GM19239 (cell line): Measurements from ENCODE around the gene TMEM219.
"Not testable (repeated sequence)": the region's sequence is repeated elsewhere in the genome, so short reads cannot be mapped to it uniquely, and the experiment has no call there.

Experiments
- DNase-seq: peaks from one replicate; pipeline ENCODE4 v3.0.0; 2011; ENCODE audit warnings: low spot score; ENCODE audit not compliant: insufficient read length
- FAIRE-seq: peaks from 2 replicates; lab custom pipeline; 2011; peaks lifted over from hg19 to GRCh38; lab: Jason Lieb, UNC

TMEM219 gene

DNA sequence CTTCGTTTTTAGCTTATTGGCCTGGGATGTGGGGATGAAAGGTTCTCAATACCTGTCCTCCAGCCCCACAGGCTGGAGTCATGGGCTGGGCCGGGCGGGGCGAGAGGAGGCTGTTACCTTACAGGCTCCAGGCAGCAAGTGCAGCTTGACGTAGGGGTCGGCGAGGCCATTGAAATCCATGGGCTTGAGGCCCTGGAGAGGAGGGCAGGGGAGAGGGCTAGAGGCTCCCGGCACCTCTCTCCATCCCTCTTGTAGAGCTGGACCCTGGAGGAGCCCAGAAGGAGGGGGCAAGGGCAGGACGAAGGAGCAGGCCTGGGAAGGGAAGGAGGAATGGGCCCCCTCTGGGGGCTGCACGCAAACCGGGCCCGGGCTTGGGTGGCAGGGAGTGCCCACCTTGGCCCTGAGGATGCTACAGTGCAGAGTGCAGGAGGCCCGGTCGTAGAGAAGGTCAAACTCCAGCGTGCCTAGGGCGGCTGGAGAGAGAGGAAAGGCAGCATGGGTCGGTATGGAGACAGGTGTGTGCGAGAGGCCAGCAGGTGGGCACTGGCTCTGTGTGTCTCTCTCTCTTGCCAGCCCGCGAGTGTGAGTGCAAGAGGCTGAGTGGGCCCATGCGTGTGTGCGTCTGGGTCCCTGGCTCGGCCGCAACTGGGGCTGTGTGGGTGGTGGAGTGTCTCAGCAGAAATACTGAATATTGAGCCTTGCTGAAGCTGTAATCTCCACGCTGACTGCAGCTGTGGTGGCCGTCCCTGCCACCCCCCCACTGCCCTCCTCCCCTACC, 47.4 kb downstream of the TMEM219 start:
- FAIRE-seq: no peak
- DNase-seq: no peak

DNA sequence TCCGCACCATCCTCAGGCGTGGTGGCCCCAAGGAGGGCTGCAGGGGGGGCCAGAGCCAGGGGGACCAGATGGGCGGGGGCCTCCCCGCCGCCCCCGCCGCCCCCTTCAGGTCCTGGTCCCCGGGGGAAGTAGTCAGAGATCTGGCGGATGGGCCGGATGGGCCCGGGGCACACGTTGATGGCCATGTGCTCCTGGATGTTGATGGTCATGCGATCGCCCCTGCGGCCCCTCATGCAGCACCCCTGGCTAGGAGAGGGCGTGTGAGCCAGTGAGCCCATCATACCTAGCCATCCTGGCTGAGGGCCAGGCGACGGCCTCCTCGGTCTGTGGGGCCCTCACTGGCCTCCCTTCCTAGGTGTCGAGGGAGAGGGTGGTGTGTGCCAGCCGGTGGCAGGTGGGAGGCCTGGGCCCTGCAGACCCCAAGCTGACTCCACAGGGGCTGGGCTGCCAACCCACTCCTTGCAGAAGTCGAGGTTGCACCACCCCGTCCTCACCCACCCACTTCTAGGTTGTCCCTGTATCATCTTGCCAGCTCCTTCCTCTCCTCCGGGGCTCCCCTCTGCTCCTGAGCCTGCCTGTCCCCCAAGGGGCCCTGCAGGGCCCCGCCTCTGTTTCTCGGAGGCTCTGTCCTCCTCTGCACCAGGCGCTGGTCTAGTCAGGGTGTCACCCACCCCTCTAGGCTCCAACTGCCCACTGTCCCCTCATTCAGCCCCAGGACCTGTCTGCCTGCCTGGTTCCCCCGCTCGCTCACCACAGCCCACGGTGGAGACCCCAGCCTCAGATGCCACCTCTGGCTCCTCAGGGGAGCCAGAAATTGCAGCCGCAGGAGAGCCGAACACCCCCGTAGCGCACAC, 48.3 kb downstream of the TMEM219 start:
- FAIRE-seq (no peak), DNase-seq (no peak)

DNA sequence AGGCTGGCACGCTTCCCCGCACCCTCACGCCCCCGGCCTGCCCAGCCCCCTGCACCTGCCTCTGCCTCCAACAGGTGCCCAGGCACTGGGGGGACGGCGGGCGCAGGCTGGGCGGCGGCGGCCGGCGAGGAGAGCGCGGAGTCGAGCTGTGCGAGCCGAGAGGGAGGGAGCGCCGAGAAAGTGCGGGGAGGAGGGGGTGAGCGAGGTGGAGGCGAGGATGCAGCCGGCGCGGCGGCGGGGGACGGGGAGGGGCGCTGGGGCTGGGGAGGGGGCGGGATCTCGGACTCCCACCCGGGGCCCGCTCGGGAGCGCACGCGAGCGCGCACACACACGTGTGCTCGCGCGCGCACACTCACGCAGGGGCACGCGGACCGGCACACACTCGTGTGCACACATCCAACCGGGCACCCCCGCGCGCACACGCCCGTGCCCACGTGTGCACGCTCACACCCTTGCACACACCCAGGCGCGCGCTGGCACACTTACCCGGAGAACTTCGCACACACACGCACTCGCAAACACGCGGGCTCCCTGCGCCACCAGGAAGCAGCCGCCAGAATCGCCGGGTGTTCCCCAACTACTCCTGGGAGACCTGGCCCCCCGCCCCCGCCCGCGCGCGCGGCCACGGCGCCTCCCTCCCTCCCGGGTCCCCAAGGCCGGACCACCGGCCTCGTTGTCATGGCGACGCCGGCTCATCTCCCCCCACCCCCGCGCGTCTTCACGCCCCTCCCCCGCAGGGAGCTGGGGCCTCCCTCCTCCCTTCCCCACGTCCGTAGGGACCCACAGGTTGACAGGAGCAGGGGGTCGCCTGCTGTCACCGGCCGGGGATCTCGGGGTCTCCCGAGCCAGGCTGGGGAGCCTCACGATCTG, 49.2 kb downstream of the TMEM219 start, which contains the start of gene DOC2A:
DOC2A (minus strand) TSS at position 184 of the 870 bp plus-strand sequence. CDS start 805 bp downstream, outside the sequence.
- no peak for FAIRE-seq
- DNase-seq: no peak

DNA sequence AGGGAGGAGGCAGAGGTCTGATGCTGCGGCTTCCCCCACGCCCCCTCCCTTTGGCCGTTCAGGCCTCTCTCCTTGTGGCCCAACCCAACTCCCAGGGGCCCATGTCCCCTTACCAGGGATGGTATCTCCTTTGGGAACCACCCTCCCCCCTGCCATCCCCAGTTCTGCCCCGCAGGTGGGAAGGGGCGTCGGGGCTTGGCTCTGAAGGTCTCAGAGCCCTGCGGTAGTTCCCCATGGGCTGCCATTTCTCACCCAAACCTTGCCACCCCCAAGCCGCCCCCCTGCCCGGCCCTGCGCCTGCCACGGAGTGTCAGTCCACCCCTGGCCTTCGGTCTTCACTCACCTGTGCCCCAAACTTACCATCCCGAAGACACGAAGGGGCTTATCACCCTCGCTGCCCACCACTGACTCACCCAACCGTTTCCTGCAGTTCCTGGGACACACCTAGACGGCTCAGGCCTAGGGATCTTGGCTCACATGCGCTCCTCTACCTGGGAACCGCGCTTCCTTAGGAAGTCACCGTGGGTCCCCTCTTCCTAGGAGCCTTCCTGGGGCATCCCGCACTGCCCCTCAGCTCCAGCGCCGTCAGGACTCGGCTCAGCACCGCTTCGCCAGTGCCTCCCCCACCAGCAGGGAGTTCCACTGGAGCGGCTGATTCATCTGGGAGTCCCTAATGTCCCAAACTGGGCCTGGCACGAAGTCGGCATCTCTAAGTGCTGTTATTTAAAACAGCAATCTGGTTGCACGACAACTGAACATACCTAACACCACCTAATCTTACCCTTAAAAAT, 50.0 kb downstream of the TMEM219 start:
- no peak for DNase-seq
- no peak for FAIRE-seq

DNA sequence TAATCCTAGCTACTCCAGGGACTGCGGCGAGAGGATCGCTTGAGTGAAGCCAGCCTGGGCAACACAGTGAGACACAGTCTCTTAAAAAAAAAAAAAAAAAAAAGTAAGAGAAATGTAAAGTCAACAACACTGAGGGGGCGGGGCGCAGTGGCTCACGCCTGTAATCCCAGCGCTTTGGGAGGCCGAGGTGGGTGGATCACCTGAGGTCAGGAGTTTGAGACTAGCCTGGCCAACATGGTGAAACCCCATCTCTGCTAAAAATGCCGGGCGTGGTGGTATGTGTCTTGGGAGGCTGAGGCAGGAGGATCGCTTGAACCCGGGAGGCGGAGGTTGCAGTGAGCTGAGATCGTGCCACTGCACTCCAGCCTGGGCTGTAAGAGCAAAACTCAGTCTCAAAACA, 50.7 kb downstream of the TMEM219 start:
- not testable (repeated sequence) for FAIRE-seq

DNA sequence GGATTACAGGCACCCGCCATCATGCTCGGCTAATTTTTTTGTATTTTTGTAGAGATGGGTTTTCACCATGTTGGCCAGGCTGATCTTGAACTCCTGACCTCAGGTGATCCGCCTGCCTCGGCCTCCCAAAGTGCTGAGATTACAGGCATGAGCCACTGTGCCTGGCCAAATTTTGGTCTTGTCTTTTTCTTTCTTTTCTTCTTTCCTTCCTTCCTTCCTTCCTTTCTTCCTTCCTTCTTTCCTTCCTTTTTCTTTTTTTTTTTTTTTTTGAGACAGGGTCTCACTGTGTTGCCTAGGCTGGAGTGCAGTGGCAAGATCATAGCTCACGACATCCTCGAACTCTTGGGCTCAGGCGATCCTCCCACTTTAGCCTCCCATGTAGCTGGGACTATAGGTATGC, 53.6 kb downstream of the TMEM219 start:
- FAIRE-seq: not testable (repeated sequence)

More for the DNA sequence above, 50.7 kb downstream of the TMEM219 start:
- DNase-seq: not testable (repeated sequence)

DNA sequence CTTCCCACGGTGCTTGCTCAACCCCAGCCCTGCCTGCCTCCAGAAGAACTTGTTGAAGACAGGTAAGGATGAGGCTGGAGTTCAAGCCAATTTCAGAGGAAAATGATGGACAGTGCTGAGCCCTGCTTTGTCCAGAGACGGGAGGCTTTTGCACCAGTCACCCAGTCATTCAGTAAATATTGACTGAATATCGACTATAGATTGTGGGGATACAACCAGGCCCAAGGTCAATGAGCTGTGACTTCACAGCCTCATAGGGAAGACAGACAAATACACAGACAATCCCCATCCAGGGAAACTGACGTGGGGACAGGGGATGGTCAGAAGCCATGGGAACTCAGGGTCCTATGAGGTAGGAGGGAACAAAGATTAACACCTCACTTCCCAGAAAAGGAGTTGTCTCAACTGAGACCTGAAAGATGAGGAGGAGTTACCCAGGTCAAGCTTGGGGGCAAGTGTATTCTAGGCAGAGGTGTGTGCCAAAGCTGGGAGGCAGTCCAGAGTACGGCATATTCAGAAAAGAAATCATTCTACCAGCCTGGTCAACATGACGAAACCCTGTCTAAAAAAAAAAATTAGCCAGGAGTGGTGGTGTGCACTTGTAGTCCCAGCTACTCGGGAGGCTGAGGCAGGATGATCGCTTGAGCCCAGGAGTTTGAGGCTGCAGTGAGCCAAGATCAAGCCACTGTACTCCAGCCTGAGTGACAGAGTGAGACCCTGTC, 54.8 kb downstream of the TMEM219 start:
- FAIRE-seq (no peak), DNase-seq (no peak)

More for the DNA sequence above, 53.6 kb downstream of the TMEM219 start:
- not testable (repeated sequence) for DNase-seq

DNA sequence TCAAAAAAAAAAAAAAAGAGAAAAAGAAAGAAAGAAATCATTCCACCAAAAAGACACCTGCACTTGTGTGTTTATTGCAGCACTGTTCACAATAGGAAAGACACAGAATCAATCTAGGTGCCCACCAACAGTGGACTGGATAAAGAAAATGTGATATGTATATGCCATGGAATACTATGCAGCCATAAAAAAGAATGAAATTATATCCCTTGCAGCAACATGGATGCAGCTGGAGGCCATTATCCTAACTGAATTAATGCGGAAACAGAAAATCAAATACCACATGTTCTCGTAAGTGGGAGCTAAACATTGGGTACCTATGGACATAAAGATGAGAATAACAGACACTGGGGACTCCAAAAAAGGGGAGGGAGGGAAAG, 55.4 kb downstream of the TMEM219 start:
- no peak for DNase-seq
- no peak for FAIRE-seq

DNA sequence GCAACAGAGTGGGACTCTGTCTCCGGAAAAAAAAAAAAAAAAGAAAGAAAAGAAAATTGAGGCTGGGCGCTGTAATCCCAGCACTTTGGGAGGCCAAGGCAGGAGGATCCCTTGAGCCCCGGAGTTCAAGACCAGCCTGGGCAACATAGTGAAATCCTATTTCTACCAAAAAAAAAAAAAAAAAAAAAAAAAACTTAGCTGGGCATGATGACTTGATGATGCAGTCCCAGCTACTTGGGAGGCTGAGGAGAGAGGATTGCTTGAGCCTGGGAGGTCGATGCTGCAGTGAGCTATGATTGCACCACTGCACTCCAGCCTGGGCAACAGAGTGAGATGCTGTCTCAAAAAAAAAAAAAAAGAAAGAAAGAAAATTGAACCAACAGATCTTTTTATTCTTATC, 56.1 kb downstream of the TMEM219 start:
- not testable (repeated sequence) for FAIRE-seq, DNase-seq

DNA sequence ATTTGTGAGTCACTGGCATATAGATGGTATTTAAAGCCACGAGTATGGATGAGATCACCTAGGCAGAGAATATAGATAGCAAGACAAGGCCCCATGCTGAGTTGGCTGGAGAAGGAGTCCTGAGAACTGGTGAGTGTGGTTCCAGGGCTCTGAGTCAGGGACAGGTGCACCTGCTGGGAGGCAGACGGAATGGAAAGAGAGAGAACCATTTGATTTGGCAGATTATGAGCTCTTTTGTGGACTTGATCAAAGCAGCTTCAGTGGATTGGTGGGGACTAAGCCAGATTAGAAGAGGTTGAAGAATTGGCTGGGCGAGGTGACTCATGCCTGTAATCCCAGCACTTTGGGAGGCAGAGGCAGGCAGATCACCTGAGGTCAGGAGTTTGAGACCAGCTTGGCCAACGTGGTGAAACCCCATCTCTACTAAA, 56.9 kb downstream of the TMEM219 start:
- DNase-seq (no peak), FAIRE-seq (no peak)
